Hepatocyte (in vitro differentiated cells): ENCODE data around the gene RTN4RL2. TPM values are rescaled to one million over a fixed set of nuclear protein-coding genes. Genes with fewer than 3 reads are reported as not detected.

Source experiments
- DNase-seq: peaks from one replicate; pipeline ENCODE4 v3.0.0-alpha.2; 2016; ENCODE audit warnings: low spot score
- H2AFZ ChIP-seq: fragments of 200-600 bp; sonication (generic); 2 replicates; pipeline ENCODE4 v1.6.0; 2016; ENCODE audit warnings: antibody characterized with exemption, mild to moderate bottlenecking
- H3K27ac ChIP-seq: fragments of 200-600 bp; sonication (generic); 2 replicates; pipeline ENCODE4 v1.5.1; 2016; ENCODE audit warnings: mild to moderate bottlenecking
- H3K27me3 ChIP-seq: fragments of 200-600 bp; sonication (generic); 2 replicates; pipeline ENCODE4 v1.6.1; 2016
- H3K36me3 ChIP-seq: fragments of 200-600 bp; sonication (generic); replicated peaks from 2 replicates; pipeline ENCODE4 v1.5.1; 2016; ENCODE audit warnings: low read depth; ENCODE audit not compliant: insufficient read depth
- H3K4me1 ChIP-seq: fragments of 200-600 bp; sonication (generic); 2 replicates; pipeline ENCODE4 v1.5.1; 2016; ENCODE audit warnings: mild to moderate bottlenecking, moderate library complexity; ENCODE audit not compliant: insufficient read depth
- H3K4me2 ChIP-seq: fragments of 200-600 bp; sonication (generic); 2 replicates; pipeline ENCODE4 v1.6.0; 2016
- H3K4me3 ChIP-seq: fragments of 200-600 bp; sonication (generic); 2 replicates; pipeline ENCODE4 v1.5.1; 2016; ENCODE audit warnings: mild to moderate bottlenecking
- H3K79me2 ChIP-seq: fragments of 200-600 bp; sonication (generic); 2 replicates; pipeline ENCODE4 v1.6.0; 2017; ENCODE audit warnings: mild to moderate bottlenecking
- H3K9me2 ChIP-seq: fragments of 200-600 bp; sonication (generic); replicated peaks from 2 replicates; pipeline ENCODE4 v1.6.0; 2017; ENCODE audit warnings: mild to moderate bottlenecking; ENCODE audit not compliant: insufficient read depth
- H3K9me3 ChIP-seq: fragments of 200-600 bp; sonication (generic); 2 replicates; pipeline ENCODE4 v1.5.1; 2016; ENCODE audit warnings: low read depth, mild to moderate bottlenecking
- H4K20me1 ChIP-seq: fragments of 200-600 bp; sonication (generic); 2 replicates; pipeline ENCODE4 v1.6.0; 2016; ENCODE audit warnings: mild to moderate bottlenecking; ENCODE audit not compliant: insufficient read depth, poor library complexity, severe bottlenecking
- CTCF ChIP-seq: fragments of 200-600 bp; sonication (generic); IDR thresholded peaks from 2 replicates; pipeline ENCODE4 v1.5.1; 2016; ENCODE audit warnings: antibody characterized with exemption, mild to moderate bottlenecking; ENCODE audit not compliant: poor library complexity
- EZH2 ChIP-seq: fragments of 200-600 bp; sonication (generic); IDR thresholded peaks from 2 replicates; pipeline ENCODE4 v1.6.1; 2016; ENCODE audit warnings: antibody characterized with exemption, mild to moderate bottlenecking, borderline replicate concordance
- EZH2phosphoT487 ChIP-seq: fragments of 200-600 bp; sonication (generic); IDR thresholded peaks from one replicate; pipeline ENCODE4 v1.6.1; 2018; ENCODE audit warnings: antibody characterized with exemption, mild to moderate bottlenecking, low read depth, moderate library complexity; ENCODE audit not compliant: unreplicated experiment, severe bottlenecking
- WGBS: methylation state at CpG from one replicate; pipeline ENCODE4 v1.1.6; 2016; ENCODE audit warnings: low lambda C conversion rate; ENCODE audit errors: missing lambda C conversion rate; 5-methylcytosine and 5-hydroxymethylcytosine counted together
- polyA plus RNA-seq: library from polyadenylated mRNA; unstranded; fragments of >200 nt; fragmentation: Nextera tagmentation; extraction: Ambion mirVana; gene quantifications from 2 replicates; pipeline ENCODE4 v1.2.1, GENCODE V29; 2016
- total RNA-seq: library from RNA; depleted of rRNA; stranded (reverse); fragments of >200 nt; gene quantifications from 2 replicates; pipeline ENCODE4 v1.2.3, GENCODE V29; 2014

The RTN4RL2 gene
- total and polyA plus RNA-seq, 2 experiments from 2014 or later = 2.4 to 10.6 TPM

GRCh38 chr11:57474017-57474802 is 13.9 kb downstream of the RTN4RL2 start:
- H3K36me3 ChIP-seq = no peaks in the 10 kb centered on the region
- TF ChIP-seq CTCF (no peak), EZH2phosphoT487 (no peak)
- H2AFZ ChIP-seq = no peak overlapping the region
- H3K27me3 ChIP-seq = peaks cover 63% of the 10 kb centered on the region
- 70% methylated on average over 9 of the region's 9 CpGs for WGBS
- DNase-seq = no peak
- H4K20me1 ChIP-seq = no peaks in the 10 kb centered on the region
- no peak overlapping the region for H3K27ac ChIP-seq
- no peak overlapping the region for H3K4me2 ChIP-seq
- no peaks in the 10 kb centered on the region for H3K9me2 ChIP-seq
- no peaks in the 10 kb centered on the region for H3K79me2 ChIP-seq
- peaks cover 10% of the 10 kb centered on the region for H3K4me1 ChIP-seq
- no peak overlapping the region for H3K4me3 ChIP-seq
- no peaks in the 10 kb centered on the region for H3K9me3 ChIP-seq

GRCh38 chr11:57474803-57475115 is 14.4 kb downstream of the RTN4RL2 start:
- Histone ChIP-seq H3K27ac (no peak overlapping the region), H3K36me3 (no peaks in the 10 kb centered on the region), H2AFZ (no peak overlapping the region), H3K9me3 (no peaks in the 10 kb centered on the region), H3K4me1 (peaks cover 10% of the 10 kb centered on the region), H3K27me3 (peaks cover 57% of the 10 kb centered on the region), H3K9me2 (no peaks in the 10 kb centered on the region), H3K79me2 (no peaks in the 10 kb centered on the region), H3K4me2 (no peak overlapping the region), H4K20me1 (no peaks in the 10 kb centered on the region), H3K4me3 (no peak overlapping the region)
- TF ChIP-seq CTCF (no peak), EZH2 (no peak), EZH2phosphoT487 (no peak)
- DNase-seq = no peak
- 59% methylated on average over 5 of the region's 5 CpGs for WGBS

GRCh38 chr11:57475191-57475590 is 14.9 kb downstream of the RTN4RL2 start:
- no peak for DNase-seq
- no peak for TF ChIP-seq EZH2phosphoT487
- TF ChIP-seq EZH2 = no peak
- no peak for TF ChIP-seq CTCF
- H4K20me1 ChIP-seq = no peaks in the 10 kb centered on the region
- no peaks in the 10 kb centered on the region for H3K9me2 ChIP-seq
- no peak overlapping the region for H3K27ac ChIP-seq
- no peaks in the 10 kb centered on the region for H3K36me3 ChIP-seq
- H3K27me3 ChIP-seq = peaks cover 57% of the 10 kb centered on the region
- no peaks in the 10 kb centered on the region for H3K9me3 ChIP-seq
- H3K79me2 ChIP-seq = no peaks in the 10 kb centered on the region
- H3K4me3 ChIP-seq = no peak overlapping the region
- peaks cover 10% of the 10 kb centered on the region for H3K4me1 ChIP-seq
- no peak overlapping the region for H3K4me2 ChIP-seq
- 50% methylated on average over 1 of the region's 1 CpG for WGBS
- no peak overlapping the region for H2AFZ ChIP-seq
